ENCODE data around the gene DDX3X. TPM values are rescaled to one million over a fixed set of nuclear protein-coding genes. Genes with fewer than 3 reads are reported as not detected.
A peak's percentile ranks its signal among the peaks of the same experiment; 100 is the strongest.

DDX3X gene
- total and polyA plus RNA-seq, 2 of the 4 experiments (the other 2 are of a cell fraction): 64.8 to 229 TPM

- no peak overlapping the region for H2BK20ac ChIP-seq (ENCODE audit: low read depth, low read length)
- no peak overlapping the region for H2AK9ac ChIP-seq (replicated peaks; ENCODE audit: low read depth, low read length, poor library complexity)
- no peaks in the 10 kb centered on the region for H4K20me1 ChIP-seq (ENCODE audit: insufficient read depth, low read length)
- H4K5ac ChIP-seq (ENCODE audit: low read depth, low read length): no peak overlapping the region
- POLR2A ChIA-PET (ENCODE audit: unreplicated experiment): no interaction called here
- no peak overlapping the region for H2BK15ac ChIP-seq (ENCODE audit: low read depth, low read length)
- no peaks in the 10 kb centered on the region for H3K36me3 ChIP-seq (ENCODE audit: control insufficient read depth, insufficient read depth, low read length)
- no peak overlapping the region for H3K4me2 ChIP-seq (ENCODE audit: low read depth, low read length)
- peaks cover 13% of the 10 kb centered on the region for H3K4me1 ChIP-seq (ENCODE audit: control insufficient read depth, insufficient read depth, low read length)
- peaks cover 6% of the 10 kb centered on the region for H3K27me3 ChIP-seq (ENCODE audit: control insufficient read depth, insufficient read depth, low read length)
- no TSS peak for BruUV-seq (replicated peaks)
- no peak overlapping the region for H2BK120ac ChIP-seq (ENCODE audit: low read depth, low read length)
- H3K18ac ChIP-seq (ENCODE audit: low read depth, low read length): no peak overlapping the region
- no peak overlapping the region for H3K9ac ChIP-seq (ENCODE audit: low read depth, low read length)
- no peak overlapping the region for H4K8ac ChIP-seq (ENCODE audit: low read depth in 2 of 2, low read length in 2 of 2)
- H4K91ac ChIP-seq (ENCODE audit: insufficient read depth, low read depth, low read length): no peak overlapping the region
- H2AFZ ChIP-seq (replicated peaks; ENCODE audit: low read length, poor library complexity): no peak overlapping the region
- H3K56ac ChIP-seq (ENCODE audit: extremely low read depth, insufficient read depth, low read length): no peak overlapping the region
- in situ Hi-C loops (cut with MboI; ENCODE audit: low sequenced_read_pairs): no loop called here
- DNase-seq (peak; percentile 41), ATAC-seq (ENCODE audit: low read depth) (no peak)
- no peak overlapping the region for H3K23ac ChIP-seq (ENCODE audit: low read depth, low read length)
- no peak for TF ChIP-seq USF2 (IDR thresholded peaks at IDR 0.05; ENCODE audit: low read depth, low read length)
- no peak for TF ChIP-seq ELK1 (IDR thresholded peaks at IDR 0.05; ENCODE audit: borderline replicate concordance, low read depth, low read length)
- no peak for TF ChIP-seq CEBPB (IDR thresholded peaks at IDR 0.05; ENCODE audit: low read depth, low read length)
- TF ChIP-seq RCOR1 (IDR thresholded peaks at IDR 0.05; ENCODE audit: insufficient replicate concordance, low read length): no peak
- no peak for TF ChIP-seq CHD1 (IDR thresholded peaks at IDR 0.05; ENCODE audit: low read depth, low read length)
- no peak for TF ChIP-seq FOS (IDR thresholded peaks at IDR 0.05; ENCODE audit: low read depth, low read length)
- no peak for TF ChIP-seq SMC3 (IDR thresholded peaks at IDR 0.05; ENCODE audit: low read depth, low read length)
- TF ChIP-seq POLR2A (IDR thresholded peaks at IDR 0.05; ENCODE audit: low read depth, low read length): no peak
- TF ChIP-seq NFE2L2 (IDR thresholded peaks at IDR 0.05; ENCODE audit: low read depth, low read length): no peak
- no peak for TF ChIP-seq MAZ (IDR thresholded peaks at IDR 0.05; ENCODE audit: borderline replicate concordance, low read depth, low read length)
- TF ChIP-seq MXI1 (IDR thresholded peaks at IDR 0.05; ENCODE audit: borderline replicate concordance, low read depth, low read length): no peak
- no peak for TF ChIP-seq RAD21 (IDR thresholded peaks at IDR 0.05; ENCODE audit: low read length)
- no peak for TF ChIP-seq CTCF (conservative IDR thresholded peaks at IDR 0.05; ENCODE audit: low read depth, low read length)
- no peak for TF ChIP-seq RFX5 (IDR thresholded peaks at IDR 0.05; ENCODE audit: low read depth, low read length)
- dilution Hi-C loops (cut with HindIII; ENCODE audit: low sequenced_read_pairs, unreplicated experiment): no loop called here
- H3K14ac ChIP-seq (replicated peaks; ENCODE audit: low read depth, low read length): no peak overlapping the region
- H2AK5ac ChIP-seq (ENCODE audit: low read depth, low read length): no peak overlapping the region
- no peaks in the 10 kb centered on the region for H3K9me3 ChIP-seq (ENCODE audit: control insufficient read depth, insufficient read depth, low read length)
- H3K9me1 ChIP-seq (ENCODE audit: insufficient read depth, low read length): peaks cover 5% of the 10 kb centered on the region; the same call in 1 of the 2 replicates
- CTCF ChIA-PET: no interaction called here
- intact Hi-C loops (cut with micrococcal nuclease): no loop called here
- no peak overlapping the region for H2BK5ac ChIP-seq (ENCODE audit: low read depth, low read length, poor library complexity, severe bottlenecking)
- H3K4ac ChIP-seq (ENCODE audit: low read depth, low read length): no peak overlapping the region
- 84% methylated on average over 3 of the region's 8 CpGs; no CpG with 5 or more reads in 1 of the 2 experiments for WGBS, 2 experiments (ENCODE audit: extremely low coverage in 2 of 2, insufficient read length in 1 of 2)
- H3K4me3 ChIP-seq (ENCODE audit: insufficient read depth, low read depth, low read length): no peak overlapping the region
- H3K79me1 ChIP-seq (ENCODE audit: low read depth in 1 of 2, low read length in 2 of 2): no peaks in the 10 kb centered on the region; a peak in 1 of 4 replicates
- H3K27ac ChIP-seq (ENCODE audit: insufficient read depth, low read length): no peak overlapping the region
Measured at GRCh38 chrX:41386222-41386990, 52.4 kb downstream of the DDX3X start.

All from IMR-90 (cell line).